Gastroesophageal sphincter (tissue), 3 donors: Measurements from ENCODE around the gene OSTC.

Source experiments
- CTCF ChIP-seq, 4 experiments: fragments of 200-600 bp in 2 of 4; fragments of 450-650 bp in 2 of 4; sonication (generic) in 1 of 4; IDR thresholded peaks; one replicate each; pipeline ENCODE4 v1.5.1; 2017 to 2019; ENCODE audit warnings: antibody characterized with exemption in 4 of 4, mild to moderate bottlenecking in 2 of 4, moderate library complexity in 2 of 4
- EP300 ChIP-seq: sonication (generic); formaldehyde crosslinking; IDR thresholded peaks from one replicate; pipeline ENCODE4 v1.6.1; 2017; ENCODE audit warnings: antibody characterized with exemption, mild to moderate bottlenecking
- POLR2A ChIP-seq, 2 donors: fragments of 450-650 bp; IDR thresholded peaks; one replicate each; pipeline ENCODE4 v1.6.1; 2017; ENCODE audit warnings: antibody characterized with exemption in 2 of 2, mild to moderate bottlenecking in 2 of 2, moderate library complexity in 1 of 2
- POLR2AphosphoS5 ChIP-seq: sonication (generic); formaldehyde crosslinking; IDR thresholded peaks from one replicate; pipeline ENCODE4 v1.6.1; 2017; ENCODE audit warnings: antibody characterized with exemption

- TF ChIP-seq CTCF (IDR thresholded peaks at IDR 0.05) (no peak), POLR2AphosphoS5 (no peak), POLR2A (IDR thresholded peaks at IDR 0.05) (no peak), EP300 (no peak)
Measured at GRCh38 chr4:108662629-108663028, 12.2 kb downstream of the OSTC start.
